ENCODE measurements around the gene ALG3.

- TF ChIP-seq, protein P1, sequence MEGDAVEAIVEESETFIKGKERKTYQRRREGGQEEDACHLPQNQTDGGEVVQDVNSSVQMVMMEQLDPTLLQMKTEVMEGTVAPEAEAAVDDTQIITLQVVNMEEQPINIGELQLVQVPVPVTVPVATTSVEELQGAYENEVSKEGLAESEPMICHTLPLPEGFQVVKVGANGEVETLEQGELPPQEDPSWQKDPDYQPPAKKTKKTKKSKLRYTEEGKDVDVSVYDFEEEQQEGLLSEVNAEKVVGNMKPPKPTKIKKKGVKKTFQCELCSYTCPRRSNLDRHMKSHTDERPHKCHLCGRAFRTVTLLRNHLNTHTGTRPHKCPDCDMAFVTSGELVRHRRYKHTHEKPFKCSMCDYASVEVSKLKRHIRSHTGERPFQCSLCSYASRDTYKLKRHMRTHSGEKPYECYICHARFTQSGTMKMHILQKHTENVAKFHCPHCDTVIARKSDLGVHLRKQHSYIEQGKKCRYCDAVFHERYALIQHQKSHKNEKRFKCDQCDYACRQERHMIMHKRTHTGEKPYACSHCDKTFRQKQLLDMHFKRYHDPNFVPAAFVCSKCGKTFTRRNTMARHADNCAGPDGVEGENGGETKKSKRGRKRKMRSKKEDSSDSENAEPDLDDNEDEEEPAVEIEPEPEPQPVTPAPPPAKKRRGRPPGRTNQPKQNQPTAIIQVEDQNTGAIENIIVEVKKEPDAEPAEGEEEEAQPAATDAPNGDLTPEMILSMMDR (conservative IDR thresholded peaks at IDR 0.05; ENCODE audit: low read depth, low read length), result no peak
- TF ChIP-seq EZH2 (IDR thresholded peaks at IDR 0.05; ENCODE audit: borderline replicate concordance, low read depth, low read length, poor library complexity, severe bottlenecking), result no peak
These were observed 11.6 kb downstream of the ALG3 start for GRCh38 chr3:184237211-184237610.

Measured in A673 (cell line).